GM23338 (cell line): ENCODE data around the gene EXOC3L1. TPM values are rescaled to one million over a fixed set of nuclear protein-coding genes. Genes with fewer than 3 reads are reported as not detected.
A peak's percentile ranks its signal among the peaks of the same experiment; 100 is the strongest.

Source experiments
- ATAC-seq: fragments of 200-7000 bp; cut with Tn5 transposase; 3 replicates; pipeline ENCODE4 v1.9.1; 2020
- DNase-seq: peaks from one replicate; pipeline ENCODE4 v3.0.0-alpha.2; 2015; ENCODE audit warnings: low spot score
- H2AFZ ChIP-seq: fragments of 200-600 bp; sonication (generic); 2 replicates; pipeline ENCODE4 v1.8.0; 2016; ENCODE audit warnings: antibody characterized with exemption, mild to moderate bottlenecking, moderate library complexity
- H3F3A ChIP-seq: fragments of 200-600 bp; sonication (generic); replicated peaks from 2 replicates; pipeline ENCODE4 v1.8.0; 2017; ENCODE audit warnings: antibody characterized with exemption, mixed run types, low read depth
- H3K27ac ChIP-seq: fragments of 200-600 bp; sonication (generic); 2 replicates; pipeline ENCODE4 v1.6.1; 2016; ENCODE audit warnings: low read depth
- H3K27me3 ChIP-seq: fragments of 200-600 bp; sonication (generic); 2 replicates; pipeline ENCODE4 v1.8.0; 2016; ENCODE audit warnings: mild to moderate bottlenecking, mixed run types, moderate library complexity; ENCODE audit not compliant: insufficient read depth
- H3K36me3 ChIP-seq: fragments of 200-600 bp; sonication (generic); 2 replicates; pipeline ENCODE4 v1.8.0; 2016; ENCODE audit warnings: mild to moderate bottlenecking; ENCODE audit not compliant: insufficient read depth
- H3K4me1 ChIP-seq: fragments of 200-600 bp; sonication (generic); 2 replicates; pipeline ENCODE4 v1.8.0; 2016; ENCODE audit warnings: mild to moderate bottlenecking, moderate library complexity; ENCODE audit not compliant: insufficient read depth
- H3K4me2 ChIP-seq: fragments of 200-600 bp; sonication (generic); 2 replicates; pipeline ENCODE4 v1.7.1; 2017; ENCODE audit warnings: mixed run types
- H3K4me3 ChIP-seq: fragments of 200-600 bp; sonication (generic); 2 replicates; pipeline ENCODE4 v1.6.1; 2016; ENCODE audit warnings: mixed run types
- H3K79me2 ChIP-seq: fragments of 200-600 bp; sonication (generic); replicated peaks from 2 replicates; pipeline ENCODE4 v1.8.0; 2017; ENCODE audit warnings: mild to moderate bottlenecking; ENCODE audit not compliant: insufficient read depth
- H3K9me2 ChIP-seq: fragments of 200-600 bp; sonication (generic); 2 replicates; pipeline ENCODE4 v1.8.0; 2017; ENCODE audit not compliant: insufficient read depth
- H4K20me1 ChIP-seq: fragments of 200-600 bp; sonication (generic); replicated peaks from 2 replicates; pipeline ENCODE4 v1.8.0; 2017; ENCODE audit warnings: mild to moderate bottlenecking; ENCODE audit not compliant: insufficient read depth
- H3K27ac Mint-ChIP-seq: 2 replicates; pipeline ENCODE4 v1.8.0; 2020; ENCODE audit warnings: inconsistent platforms, mild to moderate bottlenecking, moderate library complexity, mixed read lengths
- H3K27me3 Mint-ChIP-seq: 3 replicates; pipeline ENCODE4 v1.8.0; 2022; ENCODE audit warnings: low read depth, mild to moderate bottlenecking, moderate library complexity, mixed read lengths, inconsistent platforms; ENCODE audit not compliant: insufficient read depth, poor library complexity
- H3K36me3 Mint-ChIP-seq: 3 replicates; pipeline ENCODE4 v1.8.0; 2021; ENCODE audit warnings: low read depth, mild to moderate bottlenecking, inconsistent platforms, moderate library complexity, mixed read lengths
- H3K4me1 Mint-ChIP-seq: 3 replicates; pipeline ENCODE4 v1.8.0; 2020; ENCODE audit warnings: mild to moderate bottlenecking, inconsistent platforms, mixed read lengths
- H3K4me3 Mint-ChIP-seq: 3 replicates; pipeline ENCODE4 v1.8.0; 2021; ENCODE audit warnings: moderate library complexity, mild to moderate bottlenecking, inconsistent platforms, mixed read lengths
- H3K9me3 Mint-ChIP-seq: 3 replicates; pipeline ENCODE4 v1.8.0; 2020; ENCODE audit warnings: moderate library complexity, mild to moderate bottlenecking, inconsistent platforms, mixed read lengths
- CREB1 ChIP-seq: fragments of 250-450 bp; sonication (Bioruptor Pico); IDR thresholded peaks from 2 replicates; pipeline ENCODE4 v1.5.0; 2020; ENCODE audit warnings: low read depth, mild to moderate bottlenecking, moderate library complexity
- EZH2 ChIP-seq: fragments of 200-600 bp; sonication (generic); IDR thresholded peaks from one replicate; pipeline ENCODE4 v1.8.0; 2017; ENCODE audit warnings: antibody characterized with exemption, mild to moderate bottlenecking, low read depth; ENCODE audit not compliant: unreplicated experiment
- EZH2phosphoT487 ChIP-seq: fragments of 200-600 bp; sonication (generic); IDR thresholded peaks from one replicate; pipeline ENCODE4 v1.8.1; 2018; ENCODE audit warnings: antibody characterized with exemption; ENCODE audit not compliant: unreplicated experiment
- ZNF331 ChIP-seq: fragments of 250-450 bp; sonication (Bioruptor Pico); IDR thresholded peaks from 2 replicates; pipeline ENCODE4 v1.5.0; 2020; ENCODE audit warnings: low read depth, mild to moderate bottlenecking, moderate library complexity
- polyA plus RNA-seq: library from polyadenylated mRNA; unstranded; fragments of >200 nt; fragmentation: Nextera tagmentation; extraction: Ambion mirVana; gene quantifications from 2 replicates; pipeline ENCODE4 v1.2.1, GENCODE V29; 2016
- total RNA-seq: library from RNA; depleted of rRNA; stranded (reverse); fragments of >200 nt; shearing (Covaris generic); gene quantifications from 2 replicates; pipeline ENCODE4 v1.2.3, GENCODE V29; 2014
- TF ChIP-seq, protein P1 (sequence below): IDR thresholded peaks from one replicate; pipeline ENCODE4 v1.6.1; 2018; ENCODE audit warnings: antibody characterized with exemption; ENCODE audit not compliant: unreplicated experiment
- TF ChIP-seq, protein P2 (sequence below), 2 experiments: fragments of 200-600 bp in 1 of 2; sonication (generic) in 1 of 2; conservative IDR thresholded peaks; 2 replicates each; pipeline versions ENCODE4 v1.5.1 to v1.6.1; 2016 to 2017; ENCODE audit warnings: antibody characterized with exemption in 2 of 2, low read depth in 2 of 2, mild to moderate bottlenecking in 2 of 2, moderate library complexity in 1 of 2

The EXOC3L1 gene
- total and polyA plus RNA-seq, 2 experiments from 2014 or later: 1.1 to 2.3 TPM

DNA sequence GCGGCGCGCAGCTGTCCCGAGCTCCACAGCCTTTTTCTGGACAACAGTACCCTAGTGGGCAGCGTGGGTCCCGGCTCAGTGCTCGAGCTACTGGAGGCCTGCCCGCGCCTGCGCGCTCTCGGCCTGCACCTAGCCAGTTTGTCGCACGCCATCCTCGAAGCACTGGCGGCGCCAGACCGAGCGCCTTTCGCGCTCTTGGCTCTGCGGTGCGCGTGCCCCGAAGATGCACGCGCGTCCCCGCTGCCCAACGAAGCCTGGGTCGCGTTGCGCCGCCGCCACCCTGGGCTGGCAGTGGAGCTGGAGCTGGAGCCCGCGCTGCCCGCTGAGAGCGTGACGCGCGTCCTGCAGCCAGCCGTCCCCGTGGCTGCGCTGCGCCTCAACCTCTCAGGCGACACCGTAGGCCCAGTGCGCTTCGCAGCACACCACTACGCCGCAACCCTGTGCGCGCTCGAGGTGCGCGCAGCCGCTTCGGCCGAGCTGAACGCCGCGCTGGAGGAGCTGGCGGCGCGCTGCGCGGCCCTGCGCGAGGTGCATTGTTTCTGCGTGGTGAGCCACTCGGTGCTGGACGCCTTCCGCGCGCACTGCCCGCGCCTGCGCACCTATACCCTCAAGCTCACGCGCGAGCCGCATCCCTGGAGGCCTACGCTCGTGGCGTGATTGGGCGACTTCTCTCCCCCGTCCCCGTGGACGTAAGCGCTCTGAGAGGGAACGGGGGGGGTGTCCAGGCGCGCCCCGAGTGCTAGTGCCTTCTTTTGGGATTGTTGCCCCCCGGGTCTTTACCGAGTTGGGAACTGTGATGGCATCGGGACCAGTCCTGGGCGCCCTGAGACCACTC is 26.6 kb downstream of the EXOC3L1 start:
- Histone ChIP-seq H3K4me3 (peak overlapping the region; percentile 49), H3K4me1 (peaks cover 29% of the 10 kb centered on the region; the same call in 1 of the 2 replicates), H3K9me2 (no peaks in the 10 kb centered on the region), H4K20me1 (no peaks in the 10 kb centered on the region; the same call in 1 of the 2 replicates), H3K79me2 (no peaks in the 10 kb centered on the region), H3K36me3 (no peaks in the 10 kb centered on the region), H3K27ac (no peak overlapping the region), H3K27me3 (peaks cover 100% of the 10 kb centered on the region), H3K4me2 (peak overlapping the region; percentile 78), H3F3A (peaks cover 12% of the 10 kb centered on the region), H2AFZ (peak overlapping the region; percentile 69)
- Mint-ChIP-seq H3K4me1 (peaks cover 38% of the 10 kb centered on the region), H3K36me3 (no peaks in the 10 kb centered on the region; the same call in 2 of the 3 replicates), H3K9me3 (peaks cover 4% of the 10 kb centered on the region; the same call in 2 of the 3 replicates), H3K27ac (no peak overlapping the region), H3K4me3 (peak overlapping the region; percentile 57), H3K27me3 (peaks cover 98% of the 10 kb centered on the region)
- ATAC-seq: peak; percentile 17
- peak; percentile 65 for DNase-seq
- TF ChIP-seq EZH2 (peak; percentile 69), EZH2phosphoT487 (peak; percentile 19), ZNF331 (CRISPR knock-in tag) (no peak)

DNA sequence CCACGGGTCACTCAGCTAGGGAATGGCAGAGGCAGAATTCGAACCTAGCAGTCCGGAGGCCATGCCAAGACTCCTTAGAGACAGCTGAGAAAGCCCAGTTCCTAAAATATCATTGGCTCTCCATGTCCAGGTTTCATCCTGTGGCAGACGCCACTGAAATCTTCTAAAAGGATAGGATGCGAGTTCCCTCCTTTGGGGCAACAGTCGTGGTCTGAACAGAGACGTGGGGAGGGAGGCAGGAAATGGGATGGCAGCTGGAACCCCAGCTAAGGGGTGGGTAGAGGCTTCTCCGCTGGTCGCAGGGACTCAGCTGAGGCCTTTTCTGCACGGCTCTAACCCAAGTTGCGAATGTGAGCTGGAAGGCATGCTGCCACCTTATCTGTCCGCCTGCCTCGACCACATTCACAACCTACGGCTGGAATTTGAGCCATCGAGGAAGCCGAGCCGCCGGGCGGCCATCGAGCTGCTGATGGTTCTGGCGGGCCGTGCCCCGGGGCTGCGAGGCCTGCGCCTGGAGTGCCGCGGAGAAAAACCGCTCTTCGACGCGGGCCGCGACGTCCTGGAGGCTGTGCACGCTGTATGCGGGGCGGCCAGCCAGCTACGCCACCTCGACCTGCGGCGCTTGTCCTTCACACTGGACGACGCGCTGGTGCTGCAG is 27.3 kb downstream of the EXOC3L1 start:
- Histone ChIP-seq H3K27me3 (peaks cover 100% of the 10 kb centered on the region), H3K79me2 (no peaks in the 10 kb centered on the region), H3F3A (peaks cover 13% of the 10 kb centered on the region), H3K4me2 (peak overlapping the region; percentile 78), H3K9me2 (no peaks in the 10 kb centered on the region), H3K4me1 (peaks cover 27% of the 10 kb centered on the region; the same call in 1 of the 2 replicates), H3K36me3 (no peaks in the 10 kb centered on the region), H3K4me3 (peak overlapping the region; percentile 49), H3K27ac (no peak overlapping the region), H4K20me1 (no peaks in the 10 kb centered on the region; the same call in 1 of the 2 replicates), H2AFZ (peak overlapping the region; percentile 69)
- H3K27me3 Mint-ChIP-seq: peaks cover 98% of the 10 kb centered on the region
- no peaks in the 10 kb centered on the region; the same call in 2 of the 3 replicates for H3K36me3 Mint-ChIP-seq
- peak; percentile 1 for ATAC-seq
- DNase-seq: no peak
- H3K27ac Mint-ChIP-seq: no peak overlapping the region
- TF ChIP-seq EZH2: peak; percentile 92
- no peak for TF ChIP-seq CREB1
- H3K9me3 Mint-ChIP-seq: peaks cover 4% of the 10 kb centered on the region; the same call in 2 of the 3 replicates
- peak overlapping the region; percentile 23; the same call in 1 of the 3 replicates for H3K4me3 Mint-ChIP-seq
- peaks cover 32% of the 10 kb centered on the region for H3K4me1 Mint-ChIP-seq

DNA sequence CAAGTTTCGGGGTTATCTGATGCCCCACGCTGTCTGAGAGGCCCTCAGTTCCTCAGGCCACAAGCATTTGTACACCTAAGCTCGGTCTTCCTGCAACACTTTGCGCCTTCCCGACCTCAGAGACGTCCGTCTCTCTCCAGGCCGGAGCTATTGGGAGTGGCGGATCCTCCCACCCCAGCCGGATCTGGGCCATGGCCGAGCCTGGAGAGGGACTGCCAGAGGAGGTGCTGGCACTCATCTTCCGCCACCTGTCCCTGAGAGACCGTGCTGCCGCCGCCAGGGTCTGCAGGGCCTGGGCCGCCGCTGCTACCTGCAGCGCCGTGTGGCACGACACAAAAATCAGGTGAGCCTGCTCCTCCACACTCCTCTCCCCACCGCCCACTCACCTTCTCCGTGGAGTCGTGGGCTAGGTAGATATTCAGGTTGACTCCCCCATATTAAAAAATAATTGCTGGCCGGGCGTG is 28.3 kb downstream of the EXOC3L1 start:
- H3K4me1 Mint-ChIP-seq: peaks cover 31% of the 10 kb centered on the region
- H3K27me3 Mint-ChIP-seq: peaks cover 98% of the 10 kb centered on the region
- no peaks in the 10 kb centered on the region; the same call in 2 of the 3 replicates for H3K36me3 Mint-ChIP-seq
- TF ChIP-seq ZNF331 (CRISPR knock-in tag): no peak
- TF ChIP-seq, protein P1, sequence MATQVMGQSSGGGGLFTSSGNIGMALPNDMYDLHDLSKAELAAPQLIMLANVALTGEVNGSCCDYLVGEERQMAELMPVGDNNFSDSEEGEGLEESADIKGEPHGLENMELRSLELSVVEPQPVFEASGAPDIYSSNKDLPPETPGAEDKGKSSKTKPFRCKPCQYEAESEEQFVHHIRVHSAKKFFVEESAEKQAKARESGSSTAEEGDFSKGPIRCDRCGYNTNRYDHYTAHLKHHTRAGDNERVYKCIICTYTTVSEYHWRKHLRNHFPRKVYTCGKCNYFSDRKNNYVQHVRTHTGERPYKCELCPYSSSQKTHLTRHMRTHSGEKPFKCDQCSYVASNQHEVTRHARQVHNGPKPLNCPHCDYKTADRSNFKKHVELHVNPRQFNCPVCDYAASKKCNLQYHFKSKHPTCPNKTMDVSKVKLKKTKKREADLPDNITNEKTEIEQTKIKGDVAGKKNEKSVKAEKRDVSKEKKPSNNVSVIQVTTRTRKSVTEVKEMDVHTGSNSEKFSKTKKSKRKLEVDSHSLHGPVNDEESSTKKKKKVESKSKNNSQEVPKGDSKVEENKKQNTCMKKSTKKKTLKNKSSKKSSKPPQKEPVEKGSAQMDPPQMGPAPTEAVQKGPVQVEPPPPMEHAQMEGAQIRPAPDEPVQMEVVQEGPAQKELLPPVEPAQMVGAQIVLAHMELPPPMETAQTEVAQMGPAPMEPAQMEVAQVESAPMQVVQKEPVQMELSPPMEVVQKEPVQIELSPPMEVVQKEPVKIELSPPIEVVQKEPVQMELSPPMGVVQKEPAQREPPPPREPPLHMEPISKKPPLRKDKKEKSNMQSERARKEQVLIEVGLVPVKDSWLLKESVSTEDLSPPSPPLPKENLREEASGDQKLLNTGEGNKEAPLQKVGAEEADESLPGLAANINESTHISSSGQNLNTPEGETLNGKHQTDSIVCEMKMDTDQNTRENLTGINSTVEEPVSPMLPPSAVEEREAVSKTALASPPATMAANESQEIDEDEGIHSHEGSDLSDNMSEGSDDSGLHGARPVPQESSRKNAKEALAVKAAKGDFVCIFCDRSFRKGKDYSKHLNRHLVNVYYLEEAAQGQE: no peak
- TF ChIP-seq, protein P2, sequence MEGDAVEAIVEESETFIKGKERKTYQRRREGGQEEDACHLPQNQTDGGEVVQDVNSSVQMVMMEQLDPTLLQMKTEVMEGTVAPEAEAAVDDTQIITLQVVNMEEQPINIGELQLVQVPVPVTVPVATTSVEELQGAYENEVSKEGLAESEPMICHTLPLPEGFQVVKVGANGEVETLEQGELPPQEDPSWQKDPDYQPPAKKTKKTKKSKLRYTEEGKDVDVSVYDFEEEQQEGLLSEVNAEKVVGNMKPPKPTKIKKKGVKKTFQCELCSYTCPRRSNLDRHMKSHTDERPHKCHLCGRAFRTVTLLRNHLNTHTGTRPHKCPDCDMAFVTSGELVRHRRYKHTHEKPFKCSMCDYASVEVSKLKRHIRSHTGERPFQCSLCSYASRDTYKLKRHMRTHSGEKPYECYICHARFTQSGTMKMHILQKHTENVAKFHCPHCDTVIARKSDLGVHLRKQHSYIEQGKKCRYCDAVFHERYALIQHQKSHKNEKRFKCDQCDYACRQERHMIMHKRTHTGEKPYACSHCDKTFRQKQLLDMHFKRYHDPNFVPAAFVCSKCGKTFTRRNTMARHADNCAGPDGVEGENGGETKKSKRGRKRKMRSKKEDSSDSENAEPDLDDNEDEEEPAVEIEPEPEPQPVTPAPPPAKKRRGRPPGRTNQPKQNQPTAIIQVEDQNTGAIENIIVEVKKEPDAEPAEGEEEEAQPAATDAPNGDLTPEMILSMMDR (conservative IDR thresholded peaks at IDR 0.05; ENCODE audit: low read depth in 2 of 2): no peak
- TF ChIP-seq EZH2: peak; percentile 76
- peak; percentile 79 for TF ChIP-seq EZH2phosphoT487
- H3K36me3 ChIP-seq: no peaks in the 10 kb centered on the region
- peaks cover 100% of the 10 kb centered on the region for H3K27me3 ChIP-seq
- peak overlapping the region; percentile 38; the same call in 1 of the 2 replicates for H3K4me2 ChIP-seq
- H3K27ac ChIP-seq: no peak overlapping the region
- H3K4me1 ChIP-seq: peaks cover 27% of the 10 kb centered on the region; the same call in 1 of the 2 replicates
- H3K9me2 ChIP-seq: no peaks in the 10 kb centered on the region
- H3K79me2 ChIP-seq: no peaks in the 10 kb centered on the region
- H3K27ac Mint-ChIP-seq: no peak overlapping the region
- peaks cover 13% of the 10 kb centered on the region for H3F3A ChIP-seq
- peak overlapping the region; percentile 66 for H3K4me3 ChIP-seq
- peaks cover 4% of the 10 kb centered on the region; the same call in 2 of the 3 replicates for H3K9me3 Mint-ChIP-seq
- no peak overlapping the region for H2AFZ ChIP-seq
- ATAC-seq: no peak
- no peak for DNase-seq
- no peaks in the 10 kb centered on the region; the same call in 1 of the 2 replicates for H4K20me1 ChIP-seq
- peak overlapping the region; percentile 29; the same call in 1 of the 3 replicates for H3K4me3 Mint-ChIP-seq
